HG03060 (cell line): ENCODE data around the gene GABPB2.
"Not testable (repeated sequence)": the region's sequence is repeated elsewhere in the genome, so short reads cannot be mapped to it uniquely, and the experiment has no call there.

Source experiments
- ATAC-seq: cut with Tn5 transposase; IDR thresholded peaks from one replicate; pipeline ENCODE4 v1.9.1; 2021; ENCODE audit warnings: low read depth, moderate number of reproducible peaks; ENCODE audit not compliant: unreplicated experiment

GABPB2 gene

DNA sequence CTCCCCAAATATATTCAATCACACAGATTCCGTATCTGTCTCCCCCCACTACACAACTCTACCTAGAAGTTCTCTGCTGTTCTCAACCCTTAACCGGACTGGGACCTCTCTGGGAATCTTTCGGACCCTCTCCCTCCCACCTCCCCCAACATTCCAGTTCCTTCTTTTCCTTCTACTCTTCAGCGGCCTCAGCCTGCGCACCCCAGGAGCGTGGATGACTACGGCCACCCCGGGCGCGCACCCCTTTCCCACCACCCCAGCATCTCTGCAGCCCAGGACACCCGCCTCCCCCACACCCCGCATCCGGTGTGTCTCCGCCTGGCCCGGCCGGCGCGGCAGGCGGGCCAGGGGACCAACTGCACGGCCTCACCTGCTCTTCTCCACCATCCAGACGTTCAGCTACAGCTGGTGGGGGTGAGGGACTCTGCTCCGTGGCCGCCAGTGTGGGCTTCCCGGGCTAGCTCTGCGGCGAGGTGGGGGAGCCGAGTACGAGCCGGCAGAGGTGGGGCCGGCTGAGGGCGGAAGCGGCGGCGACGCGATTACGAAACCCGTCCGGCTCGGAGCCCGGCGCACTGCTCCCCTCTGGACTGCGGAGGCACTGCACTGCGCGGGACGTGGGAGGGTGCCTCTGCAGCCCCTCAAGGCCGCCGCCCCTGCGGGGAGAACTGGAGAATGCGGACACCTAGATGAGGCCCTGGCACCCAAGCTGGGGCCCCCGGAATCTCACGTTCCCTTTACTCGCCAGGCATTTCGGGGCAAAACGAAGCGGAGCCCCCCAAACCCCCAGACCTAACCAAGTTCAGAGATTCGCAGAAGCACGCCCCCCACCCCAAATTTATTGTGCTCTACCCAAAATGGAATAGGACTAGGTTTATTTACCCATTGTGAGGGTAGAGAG, 11.2 kb upstream of the GABPB2 start, which contains the start of gene CDC42SE1:
Gene CDC42SE1, minus strand, starts transcription at position 514 of the 898 bp plus-strand sequence. CDS start 3,892 bp downstream, outside the sequence.
- no peak for ATAC-seq

- no peak for ATAC-seq
Observed at GRCh38 chr1:151060007-151060656, 10.4 kb upstream of the GABPB2 start, which contains the start of gene MLLT11. Gene MLLT11, plus strand, starts transcription at chr1:151060397. Its CDS starts 6,828 bp downstream, at chr1:151067225.

- ATAC-seq, result no peak
Observed at GRCh38 chr1:151060657-151061421, 9.7 kb upstream of the GABPB2 start.

GRCh38 chr1:151061704-151062103, 8.9 kb upstream of the GABPB2 start:
- ATAC-seq, result no peak

GRCh38 chr1:151062741-151063371, 7.7 kb upstream of the GABPB2 start:
- no peak for ATAC-seq

- ATAC-seq, result no peak
Observed at GRCh38 chr1:151065089-151065645, 5.4 kb upstream of the GABPB2 start.

GRCh38 chr1:151067185-151067584, 3.4 kb upstream of the GABPB2 start:
- no peak for ATAC-seq

- ATAC-seq, result no peak
Observed at GRCh38 chr1:151069103-151069486, 1.5 kb upstream of the GABPB2 start.

DNA sequence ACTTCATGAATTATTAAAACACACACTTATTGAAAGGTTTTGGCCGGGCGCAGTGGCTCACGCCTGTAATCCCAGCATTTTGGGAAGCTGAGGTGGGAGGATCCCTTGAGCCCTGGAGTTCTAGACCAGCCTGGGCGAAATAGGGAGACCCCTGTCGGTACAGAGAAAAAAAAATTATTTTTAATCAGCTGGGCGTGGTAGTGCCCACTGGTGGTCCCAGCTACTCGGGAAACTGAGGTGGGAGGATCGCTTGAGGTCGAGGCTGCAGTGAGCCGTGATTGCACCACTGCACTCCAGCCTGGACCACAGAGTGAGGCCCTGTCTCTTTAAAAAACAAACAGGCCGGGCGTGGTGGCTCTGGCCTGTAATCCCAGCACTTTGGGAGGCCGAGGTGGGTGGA, 1.7 kb downstream of the GABPB2 start:
- no peak for ATAC-seq

GRCh38 chr1:151085953-151086559, 15.5 kb downstream of the GABPB2 start:
- no peak for ATAC-seq

- not testable (repeated sequence) for ATAC-seq
Observed at GRCh38 chr1:151097426-151097825, 26.9 kb downstream of the GABPB2 start.

GRCh38 chr1:151098126-151098525, 27.6 kb downstream of the GABPB2 start:
- ATAC-seq, result no peak

DNA sequence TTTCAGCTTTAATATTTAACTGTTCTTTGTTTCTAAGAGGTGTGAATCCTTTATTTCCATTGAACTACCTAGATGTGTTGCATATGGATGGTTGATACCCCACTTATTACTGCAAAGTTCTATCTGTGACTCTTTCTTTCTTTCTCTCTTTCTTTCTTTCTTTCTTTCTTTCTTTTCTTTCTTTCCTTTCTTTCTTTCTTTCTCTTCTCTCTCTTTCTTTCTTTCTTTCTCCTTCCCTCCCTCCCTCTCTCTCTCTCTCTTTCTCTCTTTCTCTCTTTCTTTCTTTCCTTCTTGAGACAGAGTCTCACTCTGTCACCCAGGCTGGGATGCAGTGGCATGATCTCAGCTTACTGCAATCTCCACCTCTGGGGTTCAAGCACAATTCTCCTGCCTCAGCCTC, 34.1 kb downstream of the GABPB2 start:
- ATAC-seq, result no peak

DNA sequence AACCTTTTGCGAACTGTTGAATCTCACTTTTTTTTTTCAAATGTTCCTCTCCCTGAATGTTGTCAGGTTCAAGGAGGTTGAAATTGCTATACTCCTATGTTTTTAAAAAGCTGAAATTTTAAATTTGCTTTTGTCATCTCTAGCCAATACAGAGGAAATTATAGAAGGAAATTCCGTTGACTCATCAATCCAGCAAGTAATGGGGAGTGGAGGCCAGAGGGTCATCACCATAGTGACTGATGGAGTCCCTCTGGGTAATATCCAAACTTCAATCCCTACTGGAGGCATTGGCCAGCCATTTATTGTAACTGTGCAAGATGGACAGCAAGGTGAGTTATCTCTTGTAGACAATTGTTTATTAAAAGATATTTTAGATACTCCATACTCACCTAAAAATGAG, 36.3 kb downstream of the GABPB2 start:
- ATAC-seq, result no peak

DNA sequence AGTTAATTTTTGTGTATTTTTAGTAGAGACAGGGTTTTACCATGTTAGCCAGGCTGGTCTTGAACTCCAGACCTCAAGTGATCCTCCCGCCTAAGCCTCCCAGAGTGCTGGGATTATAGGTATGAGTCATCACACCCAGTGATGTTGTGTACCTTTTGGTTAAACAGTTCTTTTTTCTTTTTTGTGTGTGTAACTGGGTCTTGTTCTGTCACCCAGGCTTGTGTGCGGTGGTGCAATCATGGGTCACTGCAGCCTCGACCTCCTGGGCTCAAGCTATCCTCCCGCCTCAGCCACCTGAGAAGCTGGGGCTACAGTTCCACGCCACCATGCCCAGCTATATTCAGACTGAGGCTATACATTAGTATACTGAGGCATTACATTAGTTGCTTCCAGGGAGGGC, 37.8 kb downstream of the GABPB2 start:
- ATAC-seq, result no peak

- no peak for ATAC-seq
Observed at GRCh38 chr1:151113877-151114276, 43.3 kb downstream of the GABPB2 start.

DNA sequence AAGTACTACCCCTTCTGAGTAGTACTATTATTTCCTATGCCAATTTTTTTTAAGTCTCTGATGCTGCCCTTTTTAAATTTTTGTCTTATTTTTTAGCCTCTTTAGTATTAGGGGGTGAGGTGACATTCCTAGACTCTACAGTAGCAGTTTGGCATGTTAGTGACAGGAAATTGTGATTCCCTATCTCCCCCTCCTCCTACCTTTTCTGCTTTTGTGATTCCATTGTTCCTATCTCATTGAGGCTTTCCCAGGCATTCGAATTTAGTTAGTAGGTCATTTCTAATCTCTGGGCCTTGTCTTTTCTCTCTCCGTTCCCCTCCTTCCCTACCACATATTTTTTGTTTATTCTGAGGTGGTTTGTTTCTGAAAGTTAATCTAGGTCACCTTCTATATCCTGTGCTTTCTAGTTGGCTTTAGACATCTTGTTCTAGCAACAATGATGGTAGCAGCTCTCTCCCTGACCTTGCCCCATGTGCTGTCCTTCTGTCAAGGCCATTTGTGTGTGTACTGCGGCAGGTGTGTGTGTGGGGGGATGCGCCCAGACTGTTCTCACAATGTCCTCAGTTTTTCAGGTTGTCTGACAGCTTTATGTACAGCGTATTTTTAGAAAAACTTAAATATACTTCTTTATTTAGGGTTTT, 54.3 kb downstream of the GABPB2 start:
- ATAC-seq, result no peak

- no peak for ATAC-seq
Observed at GRCh38 chr1:151128800-151129199, 58.2 kb downstream of the GABPB2 start.

DNA sequence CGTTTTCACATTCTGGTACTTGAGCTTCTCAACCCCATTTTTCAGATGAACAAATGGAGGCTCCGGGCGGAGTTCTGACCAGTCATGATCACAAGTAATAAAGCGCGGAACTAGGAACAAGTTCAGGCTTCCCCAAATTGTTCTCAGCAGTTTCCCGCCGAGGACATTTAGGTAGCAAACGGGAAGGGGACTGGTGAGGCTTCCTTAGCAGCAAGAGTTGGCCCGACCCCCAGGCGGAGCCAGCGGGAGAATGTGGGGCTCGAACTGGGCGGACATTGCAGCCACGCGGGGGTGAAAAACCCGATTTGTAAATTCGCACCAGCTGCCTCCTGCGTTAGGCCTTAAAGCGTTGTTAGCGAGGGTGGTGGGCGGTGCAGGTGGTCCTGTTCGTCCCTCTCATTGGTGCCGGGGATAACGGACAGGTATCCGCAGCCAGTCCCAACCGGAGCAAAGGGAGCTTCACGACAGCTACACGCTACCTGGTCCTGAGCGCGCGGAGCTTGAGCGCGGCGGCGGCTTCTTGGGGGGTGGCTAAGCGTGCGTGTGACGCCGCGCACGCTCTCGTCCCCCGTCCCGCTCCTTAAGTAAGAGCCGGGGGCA, 60.5 kb downstream of the GABPB2 start:
- no peak for ATAC-seq
